ENCODE results near the gene LTBP4.
"Not testable (repeated sequence)": the region's sequence is repeated elsewhere in the genome, so short reads cannot be mapped to it uniquely, and the experiment has no call there.

Gene LTBP4, protein sequence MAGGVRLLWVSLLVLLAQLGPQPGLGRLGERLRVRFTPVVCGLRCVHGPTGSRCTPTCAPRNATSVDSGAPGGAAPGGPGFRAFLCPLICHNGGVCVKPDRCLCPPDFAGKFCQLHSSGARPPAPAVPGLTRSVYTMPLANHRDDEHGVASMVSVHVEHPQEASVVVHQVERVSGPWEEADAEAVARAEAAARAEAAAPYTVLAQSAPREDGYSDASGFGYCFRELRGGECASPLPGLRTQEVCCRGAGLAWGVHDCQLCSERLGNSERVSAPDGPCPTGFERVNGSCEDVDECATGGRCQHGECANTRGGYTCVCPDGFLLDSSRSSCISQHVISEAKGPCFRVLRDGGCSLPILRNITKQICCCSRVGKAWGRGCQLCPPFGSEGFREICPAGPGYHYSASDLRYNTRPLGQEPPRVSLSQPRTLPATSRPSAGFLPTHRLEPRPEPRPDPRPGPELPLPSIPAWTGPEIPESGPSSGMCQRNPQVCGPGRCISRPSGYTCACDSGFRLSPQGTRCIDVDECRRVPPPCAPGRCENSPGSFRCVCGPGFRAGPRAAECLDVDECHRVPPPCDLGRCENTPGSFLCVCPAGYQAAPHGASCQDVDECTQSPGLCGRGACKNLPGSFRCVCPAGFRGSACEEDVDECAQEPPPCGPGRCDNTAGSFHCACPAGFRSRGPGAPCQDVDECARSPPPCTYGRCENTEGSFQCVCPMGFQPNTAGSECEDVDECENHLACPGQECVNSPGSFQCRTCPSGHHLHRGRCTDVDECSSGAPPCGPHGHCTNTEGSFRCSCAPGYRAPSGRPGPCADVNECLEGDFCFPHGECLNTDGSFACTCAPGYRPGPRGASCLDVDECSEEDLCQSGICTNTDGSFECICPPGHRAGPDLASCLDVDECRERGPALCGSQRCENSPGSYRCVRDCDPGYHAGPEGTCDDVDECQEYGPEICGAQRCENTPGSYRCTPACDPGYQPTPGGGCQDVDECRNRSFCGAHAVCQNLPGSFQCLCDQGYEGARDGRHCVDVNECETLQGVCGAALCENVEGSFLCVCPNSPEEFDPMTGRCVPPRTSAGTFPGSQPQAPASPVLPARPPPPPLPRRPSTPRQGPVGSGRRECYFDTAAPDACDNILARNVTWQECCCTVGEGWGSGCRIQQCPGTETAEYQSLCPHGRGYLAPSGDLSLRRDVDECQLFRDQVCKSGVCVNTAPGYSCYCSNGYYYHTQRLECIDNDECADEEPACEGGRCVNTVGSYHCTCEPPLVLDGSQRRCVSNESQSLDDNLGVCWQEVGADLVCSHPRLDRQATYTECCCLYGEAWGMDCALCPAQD (N-terminal part only)

DNA sequence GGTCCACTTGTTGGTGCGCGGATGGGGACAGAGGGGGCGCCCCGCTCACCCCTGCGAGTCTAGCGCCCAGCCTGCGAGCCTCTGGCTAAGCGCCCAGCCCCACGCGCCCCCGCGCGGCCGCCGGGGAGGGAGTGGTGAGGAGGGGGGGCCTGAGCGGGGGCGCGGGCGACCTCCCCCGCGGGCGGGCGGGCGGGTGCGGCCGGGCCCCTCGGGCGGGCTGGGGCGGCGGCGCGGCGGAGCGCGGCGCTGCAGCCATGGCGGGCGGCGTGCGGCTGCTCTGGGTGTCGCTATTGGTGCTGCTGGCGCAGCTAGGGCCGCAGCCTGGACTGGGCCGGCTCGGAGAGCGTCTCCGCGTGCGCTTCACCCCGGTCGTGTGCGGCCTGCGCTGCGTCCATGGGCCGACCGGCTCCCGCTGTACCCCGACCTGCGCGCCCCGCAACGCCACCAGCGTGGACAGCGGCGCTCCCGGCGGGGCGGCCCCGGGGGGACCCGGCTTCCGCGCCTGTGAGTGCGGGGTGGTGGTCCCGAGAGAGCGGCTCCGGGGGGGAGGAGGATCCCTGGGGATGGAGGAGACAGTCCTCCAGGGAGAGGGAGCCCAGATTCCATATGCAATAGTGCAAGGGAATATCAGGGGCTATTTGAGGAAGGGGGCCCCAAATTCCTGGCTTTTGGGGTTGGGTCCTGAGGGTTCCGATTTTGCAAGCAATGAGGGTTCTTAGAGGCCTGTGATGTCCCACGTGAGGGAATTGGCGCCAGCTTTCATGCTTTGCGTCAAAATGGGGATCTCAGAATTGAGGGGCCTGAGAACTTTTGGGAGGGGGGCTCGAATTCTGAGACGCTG, at the start of gene LTBP4:
Gene LTBP4 (plus strand): TSS at position 236 of the 841 bp plus-strand sequence. CDS start 19 bp downstream, at position 255.
- DNase-seq (ENCODE audit: low read depth, low spot score), result no peak

DNA sequence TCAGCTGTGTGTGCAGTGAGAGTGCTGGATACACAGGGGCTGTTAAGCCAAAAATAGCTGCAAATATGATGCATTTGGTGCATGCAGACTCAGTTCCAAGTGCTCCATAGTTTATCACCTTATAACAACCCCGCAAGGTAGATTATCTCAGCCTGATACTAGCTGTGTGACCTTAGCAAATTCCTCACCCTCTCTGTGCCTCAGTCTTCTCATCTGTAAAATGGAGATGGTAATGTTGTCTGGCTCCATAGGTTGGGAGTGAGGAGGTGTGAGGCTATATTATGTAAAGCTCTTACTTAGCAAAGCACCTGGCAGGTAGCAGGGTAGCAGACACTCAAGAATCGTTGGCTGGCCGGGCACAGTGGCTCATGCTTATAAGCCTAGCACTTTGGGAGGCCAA, 48.3 kb upstream of the LTBP4 start:
- DNase-seq (ENCODE audit: low read depth, low spot score), result no peak

DNA sequence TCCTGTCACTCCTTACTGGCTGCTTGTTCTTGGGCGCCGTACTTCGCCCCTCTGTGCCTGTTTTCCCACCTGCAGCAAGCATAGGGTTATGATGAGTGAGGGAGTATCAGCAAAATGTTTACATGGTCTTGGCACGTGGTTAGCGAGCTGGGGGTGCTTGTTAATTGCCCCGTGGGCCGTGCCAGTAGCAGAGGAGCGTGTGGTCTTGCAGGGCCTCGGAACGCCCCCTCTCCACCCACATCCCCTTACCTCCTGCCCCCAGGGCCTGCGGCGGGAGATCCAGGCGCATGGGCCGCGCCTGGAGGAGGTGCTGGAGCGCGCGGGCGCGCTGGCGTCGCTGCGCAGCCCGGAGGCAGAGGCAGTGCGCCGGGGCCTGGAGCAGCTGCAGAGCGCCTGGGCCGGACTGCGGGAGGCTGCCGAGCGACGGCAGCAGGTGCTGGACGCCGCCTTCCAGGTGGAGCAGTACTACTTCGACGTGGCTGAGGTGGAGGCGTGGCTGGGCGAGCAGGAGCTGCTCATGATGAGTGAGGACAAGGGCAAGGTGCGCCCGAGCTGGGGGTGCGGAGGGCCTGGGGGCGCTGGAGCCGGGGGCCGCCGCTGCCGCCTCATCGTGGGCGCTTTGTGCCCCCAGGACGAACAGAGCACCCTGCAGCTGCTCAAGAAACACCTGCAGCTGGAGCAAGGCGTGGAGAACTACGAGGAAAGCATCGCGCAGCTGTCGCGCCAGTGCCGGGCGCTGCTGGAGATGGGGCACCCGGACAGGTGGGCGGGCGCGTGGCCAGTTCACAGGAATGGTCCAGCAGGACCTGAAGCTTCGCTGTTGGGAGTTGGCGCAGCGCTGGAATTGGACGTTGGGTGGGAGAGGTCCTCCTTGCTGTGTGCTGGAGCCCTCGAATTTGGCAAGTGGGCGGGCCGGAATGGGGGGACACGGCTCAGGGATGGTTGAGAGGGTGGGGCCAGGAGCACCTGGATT, 47.0 kb upstream of the LTBP4 start:
- DNase-seq (ENCODE audit: low read depth, low spot score), result no peak

DNA sequence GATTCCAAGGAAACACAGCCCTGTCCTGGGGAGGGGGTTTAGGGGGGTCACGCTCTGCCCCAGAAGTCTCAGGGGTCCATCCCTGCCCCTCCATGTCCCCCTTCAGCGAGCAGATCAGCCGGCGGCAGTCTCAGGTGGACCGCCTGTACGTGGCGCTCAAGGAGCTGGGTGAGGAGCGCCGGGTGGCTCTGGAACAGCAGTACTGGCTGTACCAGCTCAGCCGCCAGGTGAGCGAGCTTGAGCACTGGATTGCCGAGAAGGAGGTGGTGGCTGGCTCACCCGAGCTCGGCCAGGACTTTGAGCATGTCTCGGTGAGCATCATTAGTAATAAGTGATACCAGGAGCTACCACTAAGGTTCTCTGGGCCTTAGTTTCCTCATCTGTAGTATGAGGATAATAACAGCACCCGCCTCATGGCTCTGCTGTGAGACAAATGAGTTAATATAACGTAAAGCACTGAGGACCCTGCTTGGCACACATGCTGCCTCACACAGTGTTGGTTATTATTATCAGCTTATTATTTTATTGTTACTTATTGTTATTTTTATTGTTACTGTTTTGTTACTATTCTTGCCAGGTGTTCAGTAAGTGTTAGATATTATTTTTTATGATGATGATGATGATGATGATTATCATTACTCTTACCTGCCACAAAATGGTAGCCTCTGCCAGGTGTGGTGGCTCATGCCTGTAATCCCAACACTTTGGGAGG, 45.0 kb upstream of the LTBP4 start:
- DNase-seq (ENCODE audit: low read depth, low spot score), result no peak

DNA sequence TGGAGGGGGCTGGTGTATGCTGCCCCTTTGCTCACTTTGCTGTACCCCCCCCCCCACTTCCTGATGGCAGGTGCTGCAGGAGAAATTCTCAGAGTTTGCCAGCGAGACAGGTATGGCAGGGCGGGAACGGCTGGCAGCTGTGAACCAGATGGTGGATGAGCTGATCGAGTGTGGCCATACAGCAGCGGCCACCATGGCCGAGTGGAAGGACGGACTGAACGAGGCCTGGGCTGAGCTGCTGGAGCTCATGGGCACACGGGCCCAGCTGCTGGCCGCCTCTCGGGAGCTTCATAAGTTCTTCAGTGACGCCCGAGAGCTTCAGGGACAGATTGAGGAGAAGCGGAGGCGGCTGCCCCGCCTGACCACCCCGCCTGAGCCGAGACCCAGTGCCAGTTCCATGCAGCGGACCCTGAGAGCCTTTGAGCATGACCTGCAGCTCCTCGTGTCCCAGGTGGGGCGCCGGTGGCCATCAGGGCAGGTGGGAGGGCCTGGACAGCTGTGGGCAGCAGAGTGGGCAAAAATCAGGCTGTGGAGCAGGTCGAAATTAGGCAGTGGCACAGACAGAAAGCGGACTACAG, 44.1 kb upstream of the LTBP4 start:
- DNase-seq (ENCODE audit: low read depth, low spot score), result no peak

DNA sequence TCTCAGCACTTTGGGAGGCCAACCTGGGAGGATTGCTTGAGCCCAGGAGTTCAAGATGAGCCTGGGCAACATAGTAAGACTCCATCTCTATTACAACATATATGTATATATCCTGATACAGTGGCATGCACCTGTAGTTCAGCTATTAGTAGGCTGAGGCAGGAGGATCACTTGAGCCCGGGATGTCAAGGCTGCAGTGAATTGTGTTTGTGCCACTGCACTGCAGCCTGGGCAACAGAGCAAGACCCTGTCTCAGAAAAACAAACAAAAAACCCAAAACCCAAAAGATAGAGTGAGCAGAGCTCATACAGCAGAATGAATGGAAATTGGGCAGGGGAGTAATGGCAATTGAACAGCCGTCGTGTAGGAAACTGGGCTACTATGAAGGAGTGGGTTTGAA, 41.8 kb upstream of the LTBP4 start:
- no peak for DNase-seq (ENCODE audit: low read depth, low spot score)

DNA sequence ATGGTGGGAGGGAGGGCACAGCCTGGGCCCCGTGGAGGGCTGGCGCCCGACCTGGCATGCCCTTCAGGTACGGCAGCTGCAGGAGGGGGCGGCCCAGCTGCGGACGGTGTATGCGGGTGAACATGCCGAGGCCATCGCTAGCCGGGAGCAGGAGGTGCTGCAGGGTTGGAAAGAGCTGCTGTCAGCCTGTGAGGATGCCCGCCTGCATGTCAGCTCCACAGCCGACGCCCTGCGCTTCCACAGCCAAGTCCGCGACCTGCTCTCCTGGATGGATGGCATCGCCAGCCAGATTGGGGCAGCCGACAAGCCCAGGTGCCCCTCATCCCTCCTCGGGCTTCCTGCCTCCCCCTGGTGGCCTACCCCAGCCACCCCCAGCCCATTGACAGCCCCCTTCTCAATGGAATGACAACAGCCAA, 41.1 kb upstream of the LTBP4 start:
- no peak for DNase-seq (ENCODE audit: low read depth, low spot score)

DNA sequence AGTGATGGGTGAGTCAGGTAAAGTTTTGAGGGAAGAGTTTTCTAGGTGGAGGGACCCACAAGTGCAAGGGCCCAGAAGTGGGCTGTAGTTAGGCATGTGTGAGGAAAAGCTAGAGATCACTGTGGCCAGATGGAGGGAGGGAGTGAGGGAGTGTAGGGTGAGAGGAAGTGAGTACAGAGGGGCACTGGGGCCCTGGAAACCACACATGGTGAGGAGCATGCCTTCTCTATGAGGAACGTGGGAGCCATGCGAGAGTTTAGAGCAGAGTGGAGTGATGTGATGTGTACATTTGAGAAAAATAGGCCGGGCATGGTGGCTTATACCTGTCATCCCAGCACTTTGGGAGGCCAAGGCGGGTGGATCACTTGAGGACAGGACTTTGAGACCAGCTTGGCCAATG, 39.2 kb upstream of the LTBP4 start:
- DNase-seq (ENCODE audit: low read depth, low spot score), result no peak

DNA sequence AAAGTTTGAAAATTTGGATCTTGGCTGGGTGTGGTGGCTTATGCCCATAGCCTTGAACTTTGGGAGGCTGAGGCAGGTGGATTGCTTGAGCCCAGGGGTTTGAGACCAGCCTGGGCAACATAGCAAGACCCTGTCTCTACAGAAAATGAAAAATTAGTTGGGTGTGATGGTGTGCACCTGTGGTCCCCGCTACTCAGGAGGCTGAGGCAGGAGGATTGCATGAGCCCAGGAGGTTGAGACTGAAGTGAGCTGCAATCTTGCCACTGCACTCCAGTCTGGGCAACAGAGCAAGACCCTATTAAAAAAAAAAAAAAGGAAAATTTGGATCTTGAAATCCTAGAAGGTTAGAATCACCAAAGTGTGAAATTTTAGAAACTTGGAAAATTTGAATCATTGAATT, 36.6 kb upstream of the LTBP4 start:
- not testable (repeated sequence) for DNase-seq (ENCODE audit: low read depth, low spot score)

DNA sequence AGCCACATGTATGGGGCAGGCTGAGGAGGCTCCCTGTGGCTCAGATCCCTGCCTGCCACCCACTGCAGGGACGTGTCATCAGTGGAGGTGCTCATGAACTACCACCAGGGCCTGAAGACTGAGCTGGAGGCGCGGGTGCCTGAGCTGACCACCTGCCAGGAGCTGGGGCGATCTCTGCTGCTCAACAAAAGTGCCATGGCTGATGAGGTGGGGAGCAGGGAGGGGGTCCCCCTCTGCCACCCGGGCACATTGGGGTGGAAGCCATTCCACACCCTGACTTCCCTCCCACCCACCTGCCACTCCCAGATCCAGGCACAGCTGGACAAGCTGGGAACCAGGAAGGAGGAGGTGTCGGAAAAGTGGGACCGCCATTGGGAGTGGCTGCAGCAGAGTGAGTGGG, 35.8 kb upstream of the LTBP4 start:
- no peak for DNase-seq (ENCODE audit: low read depth, low spot score)

DNA sequence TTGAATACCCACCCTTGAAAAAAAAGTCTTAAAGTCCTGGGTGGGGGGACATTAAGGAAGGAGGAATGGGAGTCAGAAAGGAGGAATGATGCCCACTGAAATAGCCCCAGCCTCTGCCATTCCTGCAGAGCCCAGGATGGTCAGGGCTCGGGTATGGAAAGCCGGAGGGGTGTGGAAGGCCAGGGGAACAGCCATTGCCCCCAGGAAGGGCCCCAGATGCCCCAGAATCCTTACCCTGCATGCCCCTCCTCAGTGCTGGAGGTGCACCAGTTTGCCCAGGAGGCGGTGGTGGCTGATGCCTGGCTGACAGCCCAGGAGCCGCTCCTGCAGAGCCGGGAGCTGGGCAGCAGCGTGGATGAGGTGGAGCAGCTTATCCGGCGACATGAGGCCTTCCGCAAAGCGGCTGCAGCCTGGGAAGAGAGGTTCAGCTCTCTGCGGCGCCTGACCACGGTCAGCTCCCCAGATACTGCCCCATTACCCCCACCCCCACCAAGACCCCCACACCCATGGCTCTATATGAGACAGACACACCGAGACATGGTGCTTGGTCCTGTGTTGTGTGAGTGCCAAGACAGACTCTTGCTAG, 35.2 kb upstream of the LTBP4 start:
- DNase-seq (ENCODE audit: low read depth, low spot score), result no peak

DNA sequence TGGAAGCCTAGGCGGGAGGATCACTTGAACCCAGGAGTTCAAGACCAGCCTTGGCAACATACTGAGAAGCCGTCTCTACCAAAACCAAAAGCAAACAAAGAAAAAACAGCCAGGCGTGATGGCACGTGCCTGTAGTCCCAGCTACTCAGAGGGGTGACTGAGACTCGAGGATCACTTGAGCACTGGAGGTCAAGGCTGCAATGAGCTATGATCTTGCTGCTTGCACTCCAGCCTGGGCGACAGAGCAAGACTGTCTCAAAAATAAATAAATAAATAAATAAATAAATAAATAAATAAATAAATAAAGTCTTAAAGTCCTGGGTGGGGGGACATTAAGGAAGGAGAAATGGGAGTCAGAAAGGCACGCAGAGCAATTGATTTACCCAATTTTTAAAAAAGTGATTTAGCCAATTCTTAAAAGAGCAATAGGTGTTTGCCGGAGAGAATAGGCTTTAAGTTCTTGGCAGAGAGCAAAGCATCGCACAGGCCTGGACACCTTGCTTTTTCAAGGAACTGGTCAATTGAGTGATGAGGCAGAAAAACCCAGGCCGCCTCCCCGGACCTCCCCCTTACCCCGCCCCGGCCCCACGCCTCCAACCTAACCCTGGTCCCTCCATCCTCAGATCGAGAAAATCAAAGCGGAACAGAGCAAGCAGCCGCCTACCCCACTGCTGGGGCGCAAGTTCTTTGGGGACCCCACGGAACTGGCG, 34.0 kb upstream of the LTBP4 start:
- no peak for DNase-seq (ENCODE audit: low read depth, low spot score)

DNA sequence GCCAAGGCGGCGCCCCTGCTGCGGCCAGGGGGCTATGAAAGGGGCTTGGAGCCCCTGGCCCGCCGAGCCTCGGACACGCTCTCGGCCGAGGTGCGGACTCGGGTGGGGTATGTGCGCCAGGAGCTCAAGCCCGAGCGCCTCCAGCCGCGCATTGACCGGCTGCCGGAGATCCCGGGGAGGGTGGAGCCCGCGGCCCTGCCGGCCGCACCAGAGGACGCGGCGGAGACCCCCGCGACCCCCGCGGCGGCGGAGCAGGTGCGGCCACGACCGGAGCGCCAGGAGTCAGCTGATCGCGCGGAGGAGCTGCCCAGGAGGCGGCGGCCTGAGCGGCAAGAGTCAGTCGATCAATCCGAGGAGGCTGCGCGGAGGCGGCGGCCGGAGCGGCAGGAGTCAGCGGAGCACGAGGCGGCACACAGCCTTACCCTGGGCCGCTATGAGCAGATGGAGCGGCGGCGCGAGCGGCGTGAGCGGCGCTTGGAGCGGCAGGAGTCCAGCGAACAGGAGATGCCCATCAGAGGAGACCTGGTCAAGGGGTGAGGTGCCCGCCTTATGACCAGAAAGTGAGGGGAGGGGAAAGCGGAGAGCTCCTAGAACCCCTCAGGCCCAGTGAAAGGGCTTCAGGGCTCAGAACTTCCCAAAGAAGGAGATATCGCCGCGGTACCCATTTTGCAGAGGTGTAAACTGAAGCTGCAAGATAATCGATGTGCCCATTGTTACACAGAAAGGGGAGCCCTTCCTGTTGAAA, 33.2 kb upstream of the LTBP4 start:
- no peak for DNase-seq (ENCODE audit: low read depth, low spot score)

DNA sequence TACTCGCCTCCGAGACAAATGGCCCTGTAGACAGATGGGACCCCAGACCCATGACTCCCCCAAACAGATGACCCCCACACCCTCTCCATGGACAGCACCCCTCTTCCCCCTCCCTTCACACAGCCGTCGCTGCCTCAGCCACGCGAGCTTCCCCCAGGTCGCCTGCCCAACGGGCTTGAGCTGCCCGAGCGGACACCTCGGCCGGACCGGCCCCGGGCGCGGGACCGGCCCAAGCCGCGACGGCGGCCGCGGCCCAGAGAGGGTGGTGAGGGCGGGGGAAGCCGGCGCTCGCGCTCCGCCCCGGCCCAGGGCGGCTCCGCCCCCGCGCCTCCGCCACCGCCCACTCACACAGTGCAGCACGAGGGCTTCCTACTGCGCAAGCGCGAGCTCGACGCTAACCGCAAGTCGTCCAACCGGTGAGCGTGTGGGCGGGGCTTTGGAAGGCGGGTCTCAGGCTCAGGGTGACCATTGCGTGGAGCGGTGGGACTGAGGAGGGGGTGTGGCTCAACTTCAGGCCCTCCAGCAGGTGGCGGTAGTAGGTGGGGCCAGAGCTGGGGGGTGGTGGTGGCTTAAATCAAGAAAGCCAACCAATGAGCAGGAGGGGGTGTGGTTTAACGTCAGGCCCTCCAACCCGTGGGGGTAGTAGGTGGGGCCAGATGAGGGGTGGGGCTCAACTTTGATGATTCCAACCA, 30.7 kb upstream of the LTBP4 start:
- DNase-seq (ENCODE audit: low read depth, low spot score), result peak; percentile 95

DNA sequence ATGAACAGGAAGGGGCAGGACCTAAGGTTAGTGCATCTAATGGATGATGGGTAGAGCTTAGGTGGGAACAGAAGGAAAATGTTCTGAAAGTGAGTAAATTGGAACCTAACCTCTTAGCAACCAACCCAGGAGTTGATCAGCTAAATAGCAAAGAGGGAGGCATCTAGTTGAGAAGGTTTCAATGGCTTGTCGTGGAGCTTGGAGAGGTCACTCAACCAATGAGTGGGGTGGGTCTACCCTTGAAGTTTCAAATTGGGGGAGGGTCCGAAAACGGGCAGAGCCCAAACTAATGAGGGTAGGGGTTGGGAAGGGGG, 30.2 kb upstream of the LTBP4 start:
- DNase-seq (ENCODE audit: low read depth, low spot score), result no peak

DNA sequence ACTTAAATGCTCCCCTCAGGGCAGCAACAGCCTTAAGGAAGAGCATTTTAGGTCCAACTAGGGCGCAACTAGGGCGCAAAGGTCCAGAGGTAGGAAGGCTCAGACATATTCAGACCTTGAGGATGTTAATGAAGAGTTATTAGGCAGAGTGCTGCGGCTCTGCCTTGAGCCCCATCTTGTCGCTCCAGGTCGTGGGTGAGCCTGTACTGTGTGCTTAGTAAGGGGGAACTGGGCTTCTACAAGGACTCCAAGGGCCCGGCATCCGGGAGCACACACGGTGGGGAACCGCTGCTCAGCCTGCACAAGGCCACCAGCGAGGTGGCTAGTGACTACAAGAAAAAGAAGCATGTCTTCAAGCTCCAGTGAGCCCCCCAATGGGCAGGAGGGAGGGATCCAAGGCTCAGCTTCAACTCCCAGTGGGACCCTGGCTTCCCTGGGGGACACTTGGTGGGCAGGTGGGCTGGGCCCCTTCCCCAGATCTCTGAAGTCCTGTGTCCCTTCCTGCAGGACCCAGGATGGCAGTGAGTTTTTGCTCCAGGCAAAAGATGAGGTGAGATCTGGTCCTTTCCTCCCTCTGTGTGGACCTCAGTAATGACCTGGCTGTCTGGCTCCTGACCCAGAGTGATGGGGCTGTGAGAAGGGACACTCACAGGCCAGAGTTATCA, 29.2 kb upstream of the LTBP4 start:
- no peak for DNase-seq (ENCODE audit: low read depth, low spot score)

Measured in iPS DF 19.7 (cell line).